22Rv1 (cell line): Measurements from ENCODE around the gene MINDY2.

ENCODE experiments used
- H3K27ac ChIP-seq: fragments of 450-650 bp; 2 replicates; pipeline ENCODE4 v1.5.1; 2017
- CTCF ChIP-seq: fragments of 450-650 bp; IDR thresholded peaks from 2 replicates; pipeline ENCODE4 v1.5.1; 2017; ENCODE audit warnings: mild to moderate bottlenecking
- ZFX ChIP-seq: fragments of 450-650 bp; IDR thresholded peaks from 2 replicates; pipeline ENCODE4 v1.6.1; 2017; ENCODE audit warnings: antibody characterized with exemption, borderline replicate concordance

The MINDY2 gene

GRCh38 chr15:58862326-58862725, 91.2 kb downstream of the MINDY2 start:
- H3K27ac ChIP-seq, result no peak overlapping the region
- TF ChIP-seq CTCF (no peak), ZFX (no peak)

- no peak for TF ChIP-seq ZFX
- no peak for TF ChIP-seq CTCF
- no peak overlapping the region for H3K27ac ChIP-seq
Observed at GRCh38 chr15:58864602-58865424, 93.7 kb downstream of the MINDY2 start.

- peak overlapping the region; percentile 77 for H3K27ac ChIP-seq
- TF ChIP-seq CTCF, result no peak
Observed at GRCh38 chr15:58865425-58865880, 94.4 kb downstream of the MINDY2 start.

- TF ChIP-seq CTCF, result no peak
- TF ChIP-seq ZFX, result no peak
Observed at GRCh38 chr15:58867926-58868325, 96.8 kb downstream of the MINDY2 start.

GRCh38 chr15:58870451-58870850, 99.3 kb downstream of the MINDY2 start:
- no peak overlapping the region for H3K27ac ChIP-seq
- TF ChIP-seq CTCF, result no peak
- no peak for TF ChIP-seq ZFX

More at GRCh38 chr15:58867926-58868325, 96.8 kb downstream of the MINDY2 start:
- H3K27ac ChIP-seq, result no peak overlapping the region

- TF ChIP-seq ZFX (no peak), CTCF (no peak)
Observed at GRCh38 chr15:58873267-58873666, 102.2 kb downstream of the MINDY2 start.

GRCh38 chr15:58875343-58875742, 104.2 kb downstream of the MINDY2 start:
- TF ChIP-seq CTCF (no peak), ZFX (no peak)
- no peak overlapping the region; the same call in 1 of the 2 replicates for H3K27ac ChIP-seq

More at GRCh38 chr15:58873267-58873666, 102.2 kb downstream of the MINDY2 start:
- no peak overlapping the region for H3K27ac ChIP-seq
